HTERT RPE-1 (cell line): ENCODE data around the gene GAGE12C.
"Not testable (repeated sequence)": the region's sequence is repeated elsewhere in the genome, so short reads cannot be mapped to it uniquely, and the experiment has no call there.

Source experiments
- in situ Hi-C: fragments of 300-500 bp; cut with MboI; formaldehyde crosslinking; loops from 4 replicates; pipeline ENCODE4 v1.14.3; 2020; ENCODE audit warnings: low sequenced_read_pairs

The GAGE12C gene

GRCh38 chrX:49531877-49532276 lies at the start of gene GAGE12C:
TSS of gene GAGE12C (plus strand) at chrX:49532177. CDS start at chrX:49533332, 1,155 bp downstream.
- in situ Hi-C loops = not testable (repeated sequence)

- in situ Hi-C loops = not testable (repeated sequence)
Observed at GRCh38 chrX:49541433-49541832, 9.5 kb downstream of the GAGE12C start, which contains the start of gene GAGE12D. TSS of gene GAGE12D (plus strand) at chrX:49541733. CDS start at chrX:49542888, 1,155 bp downstream.

- in situ Hi-C loops = not testable (repeated sequence)
Observed at GRCh38 chrX:49550989-49551388, 19.0 kb downstream of the GAGE12C start, which contains the start of gene GAGE12E. TSS of gene GAGE12E (plus strand) at chrX:49551289. CDS start at chrX:49552444, 1,155 bp downstream.

GRCh38 chrX:49560542-49560941 lies 28.6 kb downstream of the GAGE12C start, which contains the start of gene GAGE12F:
TSS of gene GAGE12F (plus strand) at chrX:49560842. CDS start at chrX:49561997, 1,155 bp downstream.
- in situ Hi-C loops = not testable (repeated sequence)

GRCh38 chrX:49568728-49569127 lies 36.8 kb downstream of the GAGE12C start:
- in situ Hi-C loops = not testable (repeated sequence)

- in situ Hi-C loops = not testable (repeated sequence)
Observed at GRCh38 chrX:49569152-49569551, 37.2 kb downstream of the GAGE12C start.

GRCh38 chrX:49570100-49570499 lies 38.1 kb downstream of the GAGE12C start, which contains the start of gene GAGE12G:
TSS of gene GAGE12G (plus strand) at chrX:49570400. CDS start at chrX:49571555, 1,155 bp downstream.
- in situ Hi-C loops = not testable (repeated sequence)

- in situ Hi-C loops = not testable (repeated sequence)
Observed at GRCh38 chrX:49579649-49580048, 47.7 kb downstream of the GAGE12C start, which contains the start of gene GAGE12H. TSS of gene GAGE12H (plus strand) at chrX:49579949. CDS start at chrX:49581104, 1,155 bp downstream.
